NB4 (cell line): ENCODE results near the gene GRB2.
"Not testable (repeated sequence)": the region's sequence is repeated elsewhere in the genome, so short reads cannot be mapped to it uniquely, and the experiment has no call there.

Experiments used
- TF ChIP-seq, protein P1 (sequence below): IDR thresholded peaks from one replicate; pipeline ENCODE4 v1.5.1; 2012; ENCODE audit warnings: low read depth, low read length
- TF ChIP-seq, protein P2 (sequence below): IDR thresholded peaks from 2 replicates; pipeline ENCODE4 v1.6.1; 2011; ENCODE audit warnings: low read depth, low read length

DNA sequence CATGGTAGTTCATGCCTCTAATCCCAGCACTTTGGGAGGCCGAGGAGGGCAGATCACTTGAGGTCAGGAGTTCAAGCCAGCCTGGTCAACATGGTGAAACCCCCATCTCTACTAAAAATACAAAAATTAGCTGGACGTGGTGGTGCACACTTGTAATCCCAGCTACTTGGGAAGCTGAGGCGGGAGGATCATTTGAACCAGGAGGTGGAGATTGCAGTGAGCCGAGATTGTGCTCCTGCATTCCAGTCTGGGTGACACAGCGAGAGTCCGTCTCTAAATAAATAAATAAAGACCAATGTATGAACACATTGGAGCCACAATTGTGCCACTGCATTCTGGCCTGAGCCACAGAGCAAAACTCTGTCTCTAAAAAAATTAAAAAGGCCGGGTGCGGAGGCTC is 31.9 kb upstream of the GRB2 start:
- TF ChIP-seq, protein P1, sequence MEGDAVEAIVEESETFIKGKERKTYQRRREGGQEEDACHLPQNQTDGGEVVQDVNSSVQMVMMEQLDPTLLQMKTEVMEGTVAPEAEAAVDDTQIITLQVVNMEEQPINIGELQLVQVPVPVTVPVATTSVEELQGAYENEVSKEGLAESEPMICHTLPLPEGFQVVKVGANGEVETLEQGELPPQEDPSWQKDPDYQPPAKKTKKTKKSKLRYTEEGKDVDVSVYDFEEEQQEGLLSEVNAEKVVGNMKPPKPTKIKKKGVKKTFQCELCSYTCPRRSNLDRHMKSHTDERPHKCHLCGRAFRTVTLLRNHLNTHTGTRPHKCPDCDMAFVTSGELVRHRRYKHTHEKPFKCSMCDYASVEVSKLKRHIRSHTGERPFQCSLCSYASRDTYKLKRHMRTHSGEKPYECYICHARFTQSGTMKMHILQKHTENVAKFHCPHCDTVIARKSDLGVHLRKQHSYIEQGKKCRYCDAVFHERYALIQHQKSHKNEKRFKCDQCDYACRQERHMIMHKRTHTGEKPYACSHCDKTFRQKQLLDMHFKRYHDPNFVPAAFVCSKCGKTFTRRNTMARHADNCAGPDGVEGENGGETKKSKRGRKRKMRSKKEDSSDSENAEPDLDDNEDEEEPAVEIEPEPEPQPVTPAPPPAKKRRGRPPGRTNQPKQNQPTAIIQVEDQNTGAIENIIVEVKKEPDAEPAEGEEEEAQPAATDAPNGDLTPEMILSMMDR = not testable (repeated sequence)
- TF ChIP-seq, protein P2, sequence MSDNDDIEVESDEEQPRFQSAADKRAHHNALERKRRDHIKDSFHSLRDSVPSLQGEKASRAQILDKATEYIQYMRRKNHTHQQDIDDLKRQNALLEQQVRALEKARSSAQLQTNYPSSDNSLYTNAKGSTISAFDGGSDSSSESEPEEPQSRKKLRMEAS = not testable (repeated sequence)
